Smooth muscle cell (in vitro differentiated cells): ENCODE results near the gene SHROOM3. TPM values are rescaled to one million over a fixed set of nuclear protein-coding genes. Genes with fewer than 3 reads are reported as not detected.

ENCODE experiments used
- DNase-seq: peaks from one replicate; lab custom pipeline; 2025; ENCODE audit not compliant: unreplicated experiment; lab: John Stamatoyannopoulos, UW
- H2AFZ ChIP-seq: fragments of 200-600 bp; sonication (generic); 2 replicates; pipeline ENCODE4 v1.6.0; 2016; ENCODE audit warnings: antibody characterized with exemption, low read depth, mild to moderate bottlenecking
- H3F3A ChIP-seq: fragments of 200-600 bp; sonication (generic); 2 replicates; pipeline ENCODE4 v1.6.0; 2017; ENCODE audit warnings: antibody characterized with exemption, low read depth
- H3K27ac ChIP-seq: fragments of 200-600 bp; sonication (generic); 2 replicates; pipeline ENCODE4 v1.5.1; 2016; ENCODE audit warnings: low read depth, mild to moderate bottlenecking
- H3K27me3 ChIP-seq: fragments of 200-600 bp; sonication (generic); 2 replicates; pipeline ENCODE4 v1.6.1; 2016; ENCODE audit warnings: low read depth, mild to moderate bottlenecking
- H3K36me3 ChIP-seq: fragments of 200-600 bp; sonication (generic); 2 replicates; pipeline ENCODE4 v1.5.1; 2016; ENCODE audit warnings: low read depth
- H3K4me1 ChIP-seq: fragments of 200-600 bp; sonication (generic); 2 replicates; pipeline ENCODE4 v1.5.1; 2016; ENCODE audit warnings: low read depth
- H3K4me2 ChIP-seq: fragments of 200-600 bp; sonication (generic); 2 replicates; pipeline ENCODE4 v1.6.0; 2016; ENCODE audit warnings: mild to moderate bottlenecking
- H3K4me3 ChIP-seq: fragments of 200-600 bp; sonication (generic); 2 replicates; pipeline ENCODE4 v1.5.1; 2016; ENCODE audit warnings: mild to moderate bottlenecking
- H3K79me2 ChIP-seq: fragments of 200-600 bp; sonication (generic); 2 replicates; pipeline ENCODE4 v1.6.0; 2016; ENCODE audit warnings: low read depth, mild to moderate bottlenecking
- H3K9ac ChIP-seq: fragments of 200-600 bp; sonication (generic); 2 replicates; pipeline ENCODE4 v1.6.0; 2016; ENCODE audit warnings: low read depth
- H3K9me3 ChIP-seq: fragments of 200-600 bp; sonication (generic); replicated peaks from 2 replicates; pipeline ENCODE4 v1.5.1; 2016; ENCODE audit warnings: low read depth
- H4K20me1 ChIP-seq: fragments of 200-600 bp; sonication (generic); 2 replicates; pipeline ENCODE4 v1.6.0; 2016; ENCODE audit warnings: low read depth
- WGBS: methylation state at CpG from one replicate; pipeline ENCODE4 v1.1.7; 2016; ENCODE audit warnings: low lambda C conversion rate; 5-methylcytosine and 5-hydroxymethylcytosine counted together
- polyA plus RNA-seq: library from polyadenylated mRNA; unstranded; fragments of >200 nt; fragmentation: Nextera tagmentation; extraction: Ambion mirVana; gene quantifications from 2 replicates; pipeline ENCODE4 v1.2.1, GENCODE V29; 2016
- total RNA-seq: library from RNA; depleted of rRNA; stranded (reverse); fragments of >200 nt; gene quantifications from 2 replicates; pipeline ENCODE4 v1.2.3, GENCODE V29; 2014
- TF ChIP-seq, protein P1 (sequence below): fragments of 200-600 bp; sonication (generic); IDR thresholded peaks from 2 replicates; pipeline ENCODE4 v1.5.1; 2017; ENCODE audit warnings: borderline replicate concordance, mild to moderate bottlenecking, antibody characterized with exemption; ENCODE audit not compliant: insufficient read depth, poor library complexity, severe bottlenecking

The SHROOM3 gene
- total and polyA plus RNA-seq, 2 experiments from 2014 or later = 10.0 to 31.9 TPM

DNA sequence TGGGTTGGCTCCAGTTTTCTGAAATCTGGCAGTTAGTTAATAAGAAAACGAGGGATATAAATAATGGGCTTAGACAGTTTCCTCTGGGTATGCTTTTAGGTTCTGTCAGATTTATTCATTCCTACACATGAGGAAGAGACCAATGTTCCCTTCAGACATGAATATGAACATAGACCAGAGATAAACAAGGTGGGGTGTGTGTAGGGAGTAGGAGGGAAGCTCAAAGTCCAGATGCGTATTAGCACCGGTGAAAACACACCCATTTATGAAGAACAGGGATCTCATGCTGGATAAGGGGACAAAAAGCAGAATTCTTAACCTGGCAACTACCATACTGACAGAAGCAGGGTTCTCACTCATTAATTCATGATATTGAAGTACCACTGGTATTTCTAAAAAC, 240.0 kb downstream of the SHROOM3 start:
- DNase-seq = no peak
- no peak overlapping the region for H3K4me3 ChIP-seq
- no peak overlapping the region for H2AFZ ChIP-seq
- H3F3A ChIP-seq = no peaks in the 10 kb centered on the region
- no peak overlapping the region for H3K27ac ChIP-seq
- no peak overlapping the region for H3K4me2 ChIP-seq
- H3K9me3 ChIP-seq = no peaks in the 10 kb centered on the region
- TF ChIP-seq, protein P1, sequence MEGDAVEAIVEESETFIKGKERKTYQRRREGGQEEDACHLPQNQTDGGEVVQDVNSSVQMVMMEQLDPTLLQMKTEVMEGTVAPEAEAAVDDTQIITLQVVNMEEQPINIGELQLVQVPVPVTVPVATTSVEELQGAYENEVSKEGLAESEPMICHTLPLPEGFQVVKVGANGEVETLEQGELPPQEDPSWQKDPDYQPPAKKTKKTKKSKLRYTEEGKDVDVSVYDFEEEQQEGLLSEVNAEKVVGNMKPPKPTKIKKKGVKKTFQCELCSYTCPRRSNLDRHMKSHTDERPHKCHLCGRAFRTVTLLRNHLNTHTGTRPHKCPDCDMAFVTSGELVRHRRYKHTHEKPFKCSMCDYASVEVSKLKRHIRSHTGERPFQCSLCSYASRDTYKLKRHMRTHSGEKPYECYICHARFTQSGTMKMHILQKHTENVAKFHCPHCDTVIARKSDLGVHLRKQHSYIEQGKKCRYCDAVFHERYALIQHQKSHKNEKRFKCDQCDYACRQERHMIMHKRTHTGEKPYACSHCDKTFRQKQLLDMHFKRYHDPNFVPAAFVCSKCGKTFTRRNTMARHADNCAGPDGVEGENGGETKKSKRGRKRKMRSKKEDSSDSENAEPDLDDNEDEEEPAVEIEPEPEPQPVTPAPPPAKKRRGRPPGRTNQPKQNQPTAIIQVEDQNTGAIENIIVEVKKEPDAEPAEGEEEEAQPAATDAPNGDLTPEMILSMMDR = no peak
- 96% methylated on average over 3 of the region's 3 CpGs for WGBS
- H3K79me2 ChIP-seq = no peaks in the 10 kb centered on the region
- H3K4me1 ChIP-seq = no peaks in the 10 kb centered on the region
- H3K9ac ChIP-seq = no peak overlapping the region
- H3K27me3 ChIP-seq = no peaks in the 10 kb centered on the region
- no peaks in the 10 kb centered on the region for H4K20me1 ChIP-seq
- H3K36me3 ChIP-seq = no peaks in the 10 kb centered on the region

DNA sequence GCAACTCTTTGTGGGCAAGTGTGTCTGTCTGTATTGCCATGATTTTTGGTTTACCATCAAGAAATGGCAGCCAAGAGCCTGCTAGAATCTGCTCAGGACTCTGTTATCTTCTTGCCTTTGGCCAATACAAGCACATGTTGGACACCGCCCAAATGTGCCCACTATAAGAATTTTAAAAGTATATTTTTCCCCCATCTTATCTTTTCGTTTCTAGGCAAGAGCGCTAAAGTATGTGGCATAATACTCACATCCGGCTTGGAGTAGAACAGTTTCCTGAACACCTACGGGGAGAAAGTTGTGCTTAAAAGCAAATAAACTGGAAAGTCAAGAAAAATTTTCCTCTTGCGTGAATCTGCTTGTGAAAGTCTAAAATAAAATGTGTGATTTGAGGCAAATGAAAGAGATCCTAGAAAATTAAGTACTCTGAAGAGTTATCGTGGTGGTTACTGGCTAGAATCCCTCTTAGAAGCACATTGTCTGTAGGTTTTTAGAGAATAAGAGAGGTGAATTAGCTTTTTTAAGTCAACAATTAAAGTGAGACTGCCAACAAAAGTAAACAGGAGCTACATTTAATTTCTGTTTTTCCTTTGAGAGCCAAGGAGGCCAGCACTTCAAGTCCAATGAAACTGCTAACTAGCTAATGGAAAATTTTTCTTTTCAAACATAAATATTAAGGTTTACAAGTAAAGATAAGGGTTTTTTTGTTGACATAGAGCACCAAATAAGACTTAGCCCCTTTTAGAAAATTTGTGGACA, 242.7 kb downstream of the SHROOM3 start:
- Histone ChIP-seq H3K79me2 (no peaks in the 10 kb centered on the region), H2AFZ (no peak overlapping the region), H3K9me3 (no peaks in the 10 kb centered on the region), H3K4me1 (no peaks in the 10 kb centered on the region), H3K9ac (no peak overlapping the region), H3F3A (no peaks in the 10 kb centered on the region), H3K36me3 (no peaks in the 10 kb centered on the region), H3K27me3 (no peaks in the 10 kb centered on the region), H3K27ac (peak overlapping the region; percentile 30), H3K4me2 (no peak overlapping the region), H4K20me1 (no peaks in the 10 kb centered on the region), H3K4me3 (no peak overlapping the region)
- TF ChIP-seq, protein P1 = no peak
- WGBS = 89% methylated on average over 7 of the region's 7 CpGs
- no peak for DNase-seq

DNA sequence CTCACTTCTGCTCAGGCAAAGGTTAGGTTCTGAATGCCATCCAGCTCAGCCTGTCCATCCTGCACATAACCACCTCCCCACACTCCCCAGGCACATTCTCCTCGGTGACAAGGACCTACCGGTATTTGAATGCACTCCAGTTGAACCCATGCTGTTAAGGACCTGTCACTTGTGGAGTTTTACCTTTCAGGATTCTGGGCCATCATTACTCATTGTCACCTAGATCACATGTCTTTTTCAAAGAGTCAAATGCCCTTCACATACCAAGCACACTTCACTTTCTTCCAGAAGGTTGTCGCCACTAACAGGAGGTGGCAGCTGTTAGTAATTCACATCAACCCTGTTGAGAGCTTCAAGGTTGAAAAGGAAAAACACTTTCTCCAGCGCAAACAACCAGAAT, 244.7 kb downstream of the SHROOM3 start:
- Histone ChIP-seq H3K36me3 (no peaks in the 10 kb centered on the region), H3K4me1 (no peaks in the 10 kb centered on the region), H3K27me3 (peaks cover 6% of the 10 kb centered on the region), H3F3A (no peaks in the 10 kb centered on the region), H2AFZ (no peak overlapping the region), H3K4me2 (no peak overlapping the region), H3K9me3 (no peaks in the 10 kb centered on the region), H3K9ac (no peak overlapping the region), H3K79me2 (no peaks in the 10 kb centered on the region), H3K27ac (no peak overlapping the region), H3K4me3 (no peak overlapping the region), H4K20me1 (no peaks in the 10 kb centered on the region)
- TF ChIP-seq, protein P1 = no peak
- WGBS = 85% methylated on average over 4 of the region's 4 CpGs
- DNase-seq = no peak

DNA sequence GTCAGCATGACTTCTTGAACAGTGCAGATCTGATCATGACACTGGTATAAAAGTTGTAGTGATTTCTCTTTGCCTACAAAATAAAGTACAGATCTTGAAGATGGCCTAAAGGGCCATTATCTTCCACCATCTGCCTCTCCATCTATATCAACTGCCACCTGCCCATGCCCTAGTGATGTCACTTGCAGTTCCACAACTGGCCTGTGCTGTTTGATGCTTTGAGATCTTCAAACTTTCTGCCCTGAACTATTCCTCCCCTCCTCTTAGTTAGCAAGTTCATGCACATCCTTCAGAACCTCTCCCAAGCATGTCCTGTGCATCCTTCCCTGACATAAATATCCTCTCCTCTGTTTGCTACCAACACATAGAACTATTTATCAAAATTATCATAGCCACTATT, 245.9 kb downstream of the SHROOM3 start:
- H3K9ac ChIP-seq = no peak overlapping the region
- H3K4me2 ChIP-seq = no peak overlapping the region
- no peaks in the 10 kb centered on the region for H3K79me2 ChIP-seq
- no peak overlapping the region for H3K4me3 ChIP-seq
- H3K27me3 ChIP-seq = peaks cover 6% of the 10 kb centered on the region
- no peaks in the 10 kb centered on the region for H3F3A ChIP-seq
- TF ChIP-seq, protein P1 = no peak
- no peak for DNase-seq
- H3K9me3 ChIP-seq = no peaks in the 10 kb centered on the region
- H3K4me1 ChIP-seq = no peaks in the 10 kb centered on the region
- H4K20me1 ChIP-seq = no peaks in the 10 kb centered on the region
- no peak overlapping the region for H2AFZ ChIP-seq
- H3K27ac ChIP-seq = no peak overlapping the region
- no peaks in the 10 kb centered on the region for H3K36me3 ChIP-seq
